Upper lobe of left lung (tissue), 6 donors: ENCODE data around the gene NDUFV2. TPM values are rescaled to one million over a fixed set of nuclear protein-coding genes. Genes with fewer than 3 reads are reported as not detected.

Experiments
- ATAC-seq, 2 donors: fragments of 200-7000 bp; cut with Tn5 transposase; one replicate each; pipeline ENCODE4 v1.9.1; 2022; ENCODE audit warnings: mild to moderate bottlenecking in 2 of 2, moderate library complexity in 2 of 2; ENCODE audit not compliant: low FRiP score in 2 of 2
- DNase-seq, 2 donors: peaks; one replicate each; pipeline ENCODE4 v3.0.0-alpha.2; 2019 to 2020
- H3K27ac ChIP-seq, 4 donors: fragments of 200-600 bp; sonication (generic); one replicate each; pipeline ENCODE4 v1.5.1; 2016 to 2019
- H3K27me3 ChIP-seq, 4 donors: fragments of 200-600 bp; sonication (generic); one replicate each; pipeline ENCODE4 v1.5.1; 2017 to 2019
- H3K36me3 ChIP-seq, 4 donors: fragments of 200-600 bp; sonication (generic); one replicate each; pipeline ENCODE4 v1.5.1; 2016 to 2019
- H3K4me1 ChIP-seq, 4 donors: fragments of 200-600 bp; sonication (generic); one replicate each; pipeline ENCODE4 v1.5.1; 2018 to 2019
- H3K4me3 ChIP-seq, 4 donors: fragments of 200-600 bp; sonication (generic); one replicate each; pipeline ENCODE4 v1.5.1; 2017 to 2019; ENCODE audit warnings: mild to moderate bottlenecking in 2 of 4, moderate library complexity in 1 of 4
- H3K9me3 ChIP-seq, 4 donors: fragments of 200-600 bp; sonication (generic); one replicate each; pipeline ENCODE4 v1.5.1; 2018 to 2019
- EP300 ChIP-seq, 4 donors: sonication (generic); formaldehyde crosslinking; IDR thresholded peaks; one replicate each; pipeline ENCODE4 v1.5.1; 2017; ENCODE audit warnings: antibody characterized with exemption in 4 of 4, control low read depth in 2 of 4
- POLR2A ChIP-seq, 4 donors: fragments of 450-650 bp; IDR thresholded peaks; one replicate each; pipeline ENCODE4 v1.5.1; 2016 to 2017; ENCODE audit warnings: antibody characterized with exemption in 4 of 4, mild to moderate bottlenecking in 2 of 4
- POLR2AphosphoS5 ChIP-seq, 2 donors: sonication (generic); formaldehyde crosslinking; IDR thresholded peaks; one replicate each; pipeline ENCODE4 v1.5.1; 2017; ENCODE audit warnings: antibody characterized with exemption in 2 of 2
- WGBS, 2 donors: methylation state at CpG; one replicate each; pipeline ENCODE4 v1.1.5; 2017 to 2018; 5-methylcytosine and 5-hydroxymethylcytosine counted together
- total RNA-seq, 6 donors: library from RNA; depleted of rRNA in 4 of 6; stranded (reverse); fragments of >200 nt in 4 of 6; gene quantifications; one replicate each; pipeline versions ENCODE4 v1.1.0 to v1.2.1, GENCODE V29; 2016 to 2021
- TF ChIP-seq, protein P1 (sequence below), 6 experiments: fragments of 450-650 bp in 4 of 6; fragments of 200-600 bp in 2 of 6; sonication (generic) in 2 of 6; IDR thresholded peaks; one replicate each; pipeline ENCODE4 v1.5.1; 2016 to 2019; ENCODE audit warnings: antibody characterized with exemption in 6 of 6
- donor health status: DM: no; HTN: no; CAD: no; lungs with moderate emphysema.
- donor health status: DM: no; HTN: yes; CAD: no; lungs with severe emphysema.

NDUFV2 gene
- total RNA-seq, 6 donors from 2014 or later, result 45.3 to 154 (median 113) TPM

- H3K27me3 ChIP-seq, result no peaks in the 10 kb centered on the region
- no peaks in the 10 kb centered on the region for H3K36me3 ChIP-seq
- WGBS, 2 donors, result 87 to 94% methylated on average over 3 of the region's 3 CpGs
- DNase-seq (no peak), ATAC-seq (no peak)
- H3K4me3 ChIP-seq, result no peak overlapping the region
- peaks cover 0 to 4% (median 0%) of the 10 kb centered on the region in 4 donors for H3K4me1 ChIP-seq
- TF ChIP-seq POLR2A (IDR thresholded peaks at IDR 0.05) (no peak), EP300 (IDR thresholded peaks at IDR 0.05) (no peak), POLR2AphosphoS5 (IDR thresholded peaks at IDR 0.05) (no peak)
- TF ChIP-seq, protein P1, sequence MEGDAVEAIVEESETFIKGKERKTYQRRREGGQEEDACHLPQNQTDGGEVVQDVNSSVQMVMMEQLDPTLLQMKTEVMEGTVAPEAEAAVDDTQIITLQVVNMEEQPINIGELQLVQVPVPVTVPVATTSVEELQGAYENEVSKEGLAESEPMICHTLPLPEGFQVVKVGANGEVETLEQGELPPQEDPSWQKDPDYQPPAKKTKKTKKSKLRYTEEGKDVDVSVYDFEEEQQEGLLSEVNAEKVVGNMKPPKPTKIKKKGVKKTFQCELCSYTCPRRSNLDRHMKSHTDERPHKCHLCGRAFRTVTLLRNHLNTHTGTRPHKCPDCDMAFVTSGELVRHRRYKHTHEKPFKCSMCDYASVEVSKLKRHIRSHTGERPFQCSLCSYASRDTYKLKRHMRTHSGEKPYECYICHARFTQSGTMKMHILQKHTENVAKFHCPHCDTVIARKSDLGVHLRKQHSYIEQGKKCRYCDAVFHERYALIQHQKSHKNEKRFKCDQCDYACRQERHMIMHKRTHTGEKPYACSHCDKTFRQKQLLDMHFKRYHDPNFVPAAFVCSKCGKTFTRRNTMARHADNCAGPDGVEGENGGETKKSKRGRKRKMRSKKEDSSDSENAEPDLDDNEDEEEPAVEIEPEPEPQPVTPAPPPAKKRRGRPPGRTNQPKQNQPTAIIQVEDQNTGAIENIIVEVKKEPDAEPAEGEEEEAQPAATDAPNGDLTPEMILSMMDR (IDR thresholded peaks at IDR 0.05), result no peak
- peaks cover 0 to 7% (median 2%) of the 10 kb centered on the region in 4 donors for H3K9me3 ChIP-seq
- no peak overlapping the region for H3K27ac ChIP-seq
Measured at GRCh38 chr18:9057646-9058045, 44.9 kb upstream of the NDUFV2 start.

DNA sequence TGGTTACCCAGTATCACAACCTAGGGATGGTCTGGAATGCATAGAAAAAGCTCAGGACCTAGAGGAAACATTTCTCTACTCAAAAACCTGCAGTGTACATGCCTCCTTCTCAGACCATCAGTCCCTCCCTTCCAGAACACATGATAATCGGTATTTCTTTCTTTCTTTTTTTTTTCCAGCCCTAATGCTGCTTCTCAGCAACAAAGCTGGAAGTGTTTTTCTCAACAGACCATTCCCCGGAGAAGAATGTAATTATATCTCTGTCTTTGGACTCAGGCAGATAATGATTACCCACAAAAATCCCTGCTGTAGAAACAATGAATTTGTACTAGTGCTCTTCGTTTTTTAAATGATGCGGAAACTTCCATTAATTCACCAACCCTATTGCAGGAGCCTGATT is 44.1 kb upstream of the NDUFV2 start:
- WGBS, 2 donors, result 74 to 84% methylated on average over 4 of the region's 4 CpGs
- TF ChIP-seq POLR2AphosphoS5 (IDR thresholded peaks at IDR 0.05) (no peak), POLR2A (IDR thresholded peaks at IDR 0.05) (no peak), EP300 (IDR thresholded peaks at IDR 0.05) (no peak)
- TF ChIP-seq, protein P1 (IDR thresholded peaks at IDR 0.05), result no peak
- H3K27ac ChIP-seq, result no peak overlapping the region
- no peaks in the 10 kb centered on the region for H3K36me3 ChIP-seq
- H3K4me1 ChIP-seq, result peaks cover 0 to 4% (median 0%) of the 10 kb centered on the region in 4 donors
- H3K27me3 ChIP-seq, result no peaks in the 10 kb centered on the region
- DNase-seq (no peak), ATAC-seq (no peak)
- H3K4me3 ChIP-seq, result no peak overlapping the region
- H3K9me3 ChIP-seq, result no peaks in the 10 kb centered on the region

DNA sequence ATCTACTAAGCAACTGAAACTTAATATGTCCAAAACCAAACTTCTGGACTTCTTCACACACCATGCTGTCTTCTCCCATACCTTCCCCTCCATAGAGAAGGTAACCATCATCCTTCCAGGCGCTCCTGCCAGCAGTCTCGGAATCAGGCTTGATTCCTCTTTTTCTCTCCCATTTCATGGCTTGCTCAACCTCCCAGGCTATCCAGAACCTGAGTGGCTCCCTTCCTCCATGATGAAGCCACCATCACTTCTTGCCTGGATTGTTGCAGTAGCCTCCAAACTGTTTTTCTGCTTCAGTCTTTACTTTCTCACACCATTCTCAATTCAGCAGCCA is 40.1 kb upstream of the NDUFV2 start:
- Histone ChIP-seq H3K4me3 (no peak overlapping the region), H3K27me3 (no peaks in the 10 kb centered on the region), H3K4me1 (no peaks in the 10 kb centered on the region), H3K36me3 (no peaks in the 10 kb centered on the region), H3K27ac (no peak overlapping the region), H3K9me3 (no peaks in the 10 kb centered on the region)
- DNase-seq, result no peak
- no peak for TF ChIP-seq POLR2A (IDR thresholded peaks at IDR 0.05)
- no peak for TF ChIP-seq EP300 (IDR thresholded peaks at IDR 0.05)
- no peak for TF ChIP-seq POLR2AphosphoS5 (IDR thresholded peaks at IDR 0.05)
- TF ChIP-seq, protein P1 (IDR thresholded peaks at IDR 0.05), result no peak
- WGBS, 2 donors, result 87 to 88% methylated on average over 2 of the region's 2 CpGs
- ATAC-seq, result peak in 1 of 2 donors; percentile 44

DNA sequence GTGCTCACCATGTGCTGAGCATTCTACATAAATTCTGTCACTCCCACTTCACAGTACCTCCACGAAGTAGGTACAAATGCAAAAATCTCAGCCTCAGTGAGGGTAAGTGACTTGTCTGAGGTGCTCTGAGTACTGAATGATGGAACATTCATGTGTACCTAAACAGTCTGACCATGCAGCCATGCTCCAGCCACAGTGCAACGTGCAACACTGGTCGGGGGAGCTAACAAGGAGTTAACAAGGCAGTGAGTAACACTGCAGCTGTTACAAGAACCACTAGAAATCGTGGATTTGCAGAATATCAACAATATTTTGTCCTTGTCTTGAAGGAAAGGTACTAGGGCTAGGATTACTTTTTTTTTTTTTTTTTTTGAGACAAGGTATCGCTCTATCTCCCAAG is 36.6 kb upstream of the NDUFV2 start:
- DNase-seq, result no peak
- 70 to 85% methylated on average over 5 of the region's 5 CpGs for WGBS, 2 donors
- H3K27ac ChIP-seq, result no peak overlapping the region
- no peaks in the 10 kb centered on the region for H3K36me3 ChIP-seq
- no peak overlapping the region for H3K4me3 ChIP-seq
- no peak for ATAC-seq
- H3K27me3 ChIP-seq, result no peaks in the 10 kb centered on the region
- H3K4me1 ChIP-seq, result peaks cover 0 to 10% (median 4%) of the 10 kb centered on the region in 4 donors
- H3K9me3 ChIP-seq, result no peaks in the 10 kb centered on the region
- TF ChIP-seq, protein P1 (IDR thresholded peaks at IDR 0.05), result no peak
- TF ChIP-seq EP300 (IDR thresholded peaks at IDR 0.05) (no peak), POLR2AphosphoS5 (IDR thresholded peaks at IDR 0.05) (no peak), POLR2A (IDR thresholded peaks at IDR 0.05) (no peak)

- Histone ChIP-seq H3K27me3 (no peaks in the 10 kb centered on the region), H3K36me3 (no peaks in the 10 kb centered on the region), H3K4me1 (peaks cover 0 to 10% (median 4%) of the 10 kb centered on the region in 4 donors), H3K9me3 (no peaks in the 10 kb centered on the region), H3K27ac (no peak overlapping the region), H3K4me3 (no peak overlapping the region)
- 94 to 100% methylated on average over 4 of the region's 4 CpGs for WGBS, 2 donors
- ATAC-seq (no peak), DNase-seq (no peak)
- TF ChIP-seq, protein P1 (IDR thresholded peaks at IDR 0.05), result no peak
- TF ChIP-seq POLR2A (IDR thresholded peaks at IDR 0.05) (no peak), POLR2AphosphoS5 (IDR thresholded peaks at IDR 0.05) (no peak), EP300 (IDR thresholded peaks at IDR 0.05) (no peak)
Measured at GRCh38 chr18:9066358-9066757, 36.1 kb upstream of the NDUFV2 start.
